Stimulated activated CD4-positive, alpha-beta T cell treated with anti-CD3 and anti-CD28 coated beads, Interleukin-4, amount 100 ng/mL, for 24 hours (primary cell): ENCODE results near the gene ZCCHC12.

Source experiments
- DNase-seq: peaks from one replicate; pipeline ENCODE4 v3.0.0-alpha.2; 2020

Gene ZCCHC12

GRCh38 chrX:118872102-118872566 lies 48.5 kb downstream of the ZCCHC12 start:
- no peak for DNase-seq
